T-helper 1 cell treated with Interleukin-12 subunit alpha and Interleukin-12 subunit beta and Interleukin-4 antibody, amounts not matched to agents 30 μg/mL and 1 μg/mL, for 36 hours (primary cell): ENCODE results near the gene PISD.

ENCODE experiments used
- H3K27ac Mint-ChIP-seq: one replicate; pipeline ENCODE4 v1.8.0; 2021; ENCODE audit warnings: mild to moderate bottlenecking, mixed read lengths
- H3K27me3 Mint-ChIP-seq: one replicate; pipeline ENCODE4 v1.8.0; 2021; ENCODE audit warnings: low read depth, mixed read lengths
- H3K36me3 Mint-ChIP-seq: one replicate; pipeline ENCODE4 v1.8.0; 2021; ENCODE audit warnings: low read depth, mixed read lengths
- H3K4me1 Mint-ChIP-seq: one replicate; pipeline ENCODE4 v1.8.0; 2021; ENCODE audit warnings: low read depth, mixed read lengths
- H3K4me3 Mint-ChIP-seq: one replicate; pipeline ENCODE4 v1.8.0; 2021; ENCODE audit warnings: mild to moderate bottlenecking, moderate library complexity, mixed read lengths
- H3K9me3 Mint-ChIP-seq: one replicate; pipeline ENCODE4 v1.8.0; 2021; ENCODE audit warnings: mixed read lengths

Gene PISD

DNA sequence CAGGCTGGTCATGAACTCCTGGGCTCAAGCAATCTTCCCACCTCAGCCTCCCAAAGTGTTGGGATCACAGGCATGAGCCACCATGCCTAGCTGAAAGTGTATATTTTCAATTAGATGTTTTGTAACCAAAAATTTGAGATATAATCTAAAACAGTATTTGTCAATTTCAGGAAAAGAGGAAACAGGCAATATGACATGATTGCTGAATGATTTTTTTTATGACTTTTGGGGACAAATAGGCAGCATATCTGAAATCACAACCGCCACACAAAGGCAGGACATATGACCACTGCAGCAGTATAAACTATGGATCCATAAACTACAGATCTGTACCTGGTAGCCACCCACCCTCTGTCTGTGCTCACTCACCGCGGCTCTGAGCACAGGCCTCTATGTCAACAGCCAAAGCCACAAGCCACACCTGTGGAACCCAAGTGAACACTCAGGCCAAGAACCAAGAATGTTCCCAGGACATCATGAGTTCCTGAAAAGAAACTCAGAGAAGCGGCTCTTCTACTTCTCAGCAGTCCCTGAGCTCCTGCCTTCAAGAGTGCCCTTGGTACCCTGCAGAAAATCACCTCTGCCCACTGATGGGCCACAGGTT lies 22.5 kb downstream of the PISD start:
- H3K27ac Mint-ChIP-seq, result no peak overlapping the region
- H3K36me3 Mint-ChIP-seq, result peaks cover 6% of the 10 kb centered on the region
- no peaks in the 10 kb centered on the region for H3K27me3 Mint-ChIP-seq
- peaks cover 22% of the 10 kb centered on the region for H3K4me1 Mint-ChIP-seq
- H3K9me3 Mint-ChIP-seq, result no peaks in the 10 kb centered on the region
- peak overlapping the region; percentile 10 for H3K4me3 Mint-ChIP-seq

DNA sequence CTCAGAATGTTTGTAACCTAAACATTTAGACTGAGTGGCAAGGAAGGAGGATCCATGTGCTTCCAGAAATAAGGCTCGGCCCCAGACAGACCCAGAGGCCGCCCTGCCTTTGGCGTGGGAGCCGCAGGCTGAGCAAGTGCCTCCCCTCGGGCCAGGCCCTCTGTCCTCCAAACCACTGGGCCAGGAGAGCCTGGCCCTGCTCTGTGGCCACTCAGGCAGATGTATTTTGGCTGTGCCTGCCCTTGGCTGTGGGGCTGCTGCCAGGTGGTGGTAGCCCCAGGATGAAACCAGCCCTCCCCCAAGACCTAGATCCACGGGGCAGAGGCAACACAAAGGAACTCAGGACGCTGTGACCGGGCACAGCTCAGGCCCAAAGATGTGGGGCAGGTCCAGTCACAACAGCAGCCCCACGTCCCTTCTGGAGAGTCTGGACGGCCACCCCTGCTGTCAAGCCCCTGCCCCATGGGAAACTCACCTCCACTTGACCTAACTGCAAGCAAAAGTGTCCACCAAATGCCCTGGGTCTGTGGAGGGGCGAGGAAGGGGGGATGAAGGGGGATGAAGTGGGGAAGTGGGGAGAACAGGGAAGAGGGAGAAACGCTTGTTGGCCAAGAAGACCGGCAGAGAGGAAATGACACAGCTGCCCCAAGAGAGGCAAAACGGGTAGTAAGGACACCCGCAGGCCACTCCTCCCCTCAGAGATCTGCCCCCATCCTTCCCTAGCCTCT lies 24.0 kb downstream of the PISD start:
- Mint-ChIP-seq H3K27ac (peak overlapping the region; percentile 76), H3K27me3 (no peaks in the 10 kb centered on the region), H3K4me3 (peak overlapping the region; percentile 40), H3K9me3 (no peaks in the 10 kb centered on the region), H3K4me1 (peaks cover 26% of the 10 kb centered on the region), H3K36me3 (peaks cover 4% of the 10 kb centered on the region)

DNA sequence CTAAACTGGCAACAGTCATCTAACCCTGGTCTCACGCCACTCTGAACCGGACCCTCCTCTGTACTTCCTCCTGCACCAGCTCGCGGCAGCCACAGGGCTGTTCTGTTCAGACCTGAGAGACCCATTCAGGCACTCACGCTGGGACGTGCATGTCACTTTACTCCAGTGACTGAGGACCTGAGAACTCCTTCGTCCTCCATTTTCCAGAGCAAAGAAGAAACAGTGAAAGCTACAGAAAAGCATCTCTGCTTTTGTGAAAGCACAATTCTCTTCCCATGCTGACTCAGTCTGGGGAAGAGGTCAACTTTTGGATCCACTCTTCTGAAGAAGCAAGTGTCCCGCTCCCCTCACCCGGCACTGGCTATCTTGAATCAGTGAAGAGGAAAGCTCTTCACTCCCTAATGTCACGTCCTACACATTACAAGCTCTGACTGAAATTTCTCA lies 24.5 kb downstream of the PISD start:
- H3K4me3 Mint-ChIP-seq, result no peak overlapping the region
- peaks cover 4% of the 10 kb centered on the region for H3K36me3 Mint-ChIP-seq
- no peak overlapping the region for H3K27ac Mint-ChIP-seq
- H3K9me3 Mint-ChIP-seq, result no peaks in the 10 kb centered on the region
- H3K4me1 Mint-ChIP-seq, result peaks cover 26% of the 10 kb centered on the region
- H3K27me3 Mint-ChIP-seq, result no peaks in the 10 kb centered on the region

GRCh38 chr22:31635638-31636306 lies 26.2 kb downstream of the PISD start:
- Mint-ChIP-seq H3K4me3 (no peak overlapping the region), H3K27me3 (no peaks in the 10 kb centered on the region), H3K4me1 (peaks cover 30% of the 10 kb centered on the region), H3K9me3 (no peaks in the 10 kb centered on the region), H3K36me3 (no peaks in the 10 kb centered on the region), H3K27ac (peak overlapping the region; percentile 26)

DNA sequence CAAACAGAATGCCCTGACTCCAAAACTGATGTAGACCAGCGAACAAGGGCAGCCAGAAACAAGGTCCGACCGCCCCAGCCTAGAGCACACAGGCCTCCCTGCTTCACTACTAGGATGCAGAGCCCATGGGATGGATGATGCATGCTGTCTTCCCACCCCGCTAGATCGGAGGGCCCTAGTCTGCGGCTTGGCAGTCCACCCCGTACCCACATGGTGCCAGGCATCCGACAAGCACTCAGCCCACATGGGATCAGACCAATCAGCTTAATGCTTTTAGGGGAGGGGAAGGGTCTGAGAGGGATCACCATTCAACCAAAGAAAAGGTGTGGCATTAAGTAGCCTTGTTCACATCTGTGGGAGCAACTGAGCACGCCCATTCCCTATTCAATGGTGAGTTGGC lies 30.6 kb downstream of the PISD start:
- H3K9me3 Mint-ChIP-seq, result no peaks in the 10 kb centered on the region
- peak overlapping the region; percentile 72 for H3K4me3 Mint-ChIP-seq
- H3K36me3 Mint-ChIP-seq, result no peaks in the 10 kb centered on the region
- peak overlapping the region; percentile 77 for H3K27ac Mint-ChIP-seq
- no peaks in the 10 kb centered on the region for H3K27me3 Mint-ChIP-seq
- H3K4me1 Mint-ChIP-seq, result peaks cover 25% of the 10 kb centered on the region

- peaks cover 26% of the 10 kb centered on the region for H3K4me1 Mint-ChIP-seq
- H3K27ac Mint-ChIP-seq, result peak overlapping the region; percentile 89
- no peaks in the 10 kb centered on the region for H3K9me3 Mint-ChIP-seq
- peak overlapping the region; percentile 85 for H3K4me3 Mint-ChIP-seq
- H3K27me3 Mint-ChIP-seq, result no peaks in the 10 kb centered on the region
- H3K36me3 Mint-ChIP-seq, result no peaks in the 10 kb centered on the region
Measured at GRCh38 chr22:31630331-31631329, 31.4 kb downstream of the PISD start.

- peak overlapping the region; percentile 75 for H3K4me3 Mint-ChIP-seq
- H3K4me1 Mint-ChIP-seq, result peaks cover 26% of the 10 kb centered on the region
- H3K27ac Mint-ChIP-seq, result peak overlapping the region; percentile 76
- H3K27me3 Mint-ChIP-seq, result no peaks in the 10 kb centered on the region
- peaks cover 3% of the 10 kb centered on the region for H3K36me3 Mint-ChIP-seq
- no peaks in the 10 kb centered on the region for H3K9me3 Mint-ChIP-seq
Measured at GRCh38 chr22:31629741-31630184, 32.3 kb downstream of the PISD start.

DNA sequence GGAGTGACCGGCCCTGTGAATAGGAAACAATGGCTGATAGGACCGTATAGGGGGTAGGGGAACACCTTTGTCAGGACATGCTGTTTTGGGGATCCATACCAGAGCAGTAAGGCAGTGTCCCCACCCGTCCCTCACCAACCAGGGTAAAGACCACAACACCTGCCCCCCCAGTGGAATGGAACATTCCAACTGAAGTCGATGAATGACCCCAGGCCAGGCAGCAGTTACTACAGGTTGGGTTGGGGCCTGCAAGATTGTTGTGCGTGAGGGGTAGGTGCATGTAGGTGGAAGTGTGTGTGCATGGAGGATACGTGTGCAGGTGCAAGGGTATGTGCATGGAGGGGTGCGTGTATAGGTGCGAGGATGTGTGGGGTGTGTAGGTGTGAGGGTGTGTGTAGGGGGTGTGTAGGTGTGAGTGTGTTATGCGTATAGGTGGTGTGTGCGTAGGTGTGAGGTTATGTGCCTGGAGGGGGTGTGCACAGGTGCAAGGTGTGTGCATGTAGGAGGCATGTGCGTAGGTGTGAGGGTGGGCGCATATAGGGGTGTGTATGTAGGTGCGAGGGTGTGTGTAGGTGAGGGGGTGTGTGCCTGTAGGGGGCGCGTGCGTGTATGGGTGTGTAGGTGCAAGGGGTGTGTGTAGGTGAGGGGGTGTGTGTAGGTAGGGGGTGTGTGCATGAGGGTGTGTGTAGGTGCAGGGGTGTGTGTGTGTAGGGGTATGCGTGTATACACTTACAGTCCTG lies 32.9 kb downstream of the PISD start:
- Mint-ChIP-seq H3K4me1 (peaks cover 26% of the 10 kb centered on the region), H3K27me3 (no peaks in the 10 kb centered on the region), H3K9me3 (no peaks in the 10 kb centered on the region), H3K4me3 (peak overlapping the region; percentile 75), H3K36me3 (peaks cover 3% of the 10 kb centered on the region), H3K27ac (peak overlapping the region; percentile 76)

DNA sequence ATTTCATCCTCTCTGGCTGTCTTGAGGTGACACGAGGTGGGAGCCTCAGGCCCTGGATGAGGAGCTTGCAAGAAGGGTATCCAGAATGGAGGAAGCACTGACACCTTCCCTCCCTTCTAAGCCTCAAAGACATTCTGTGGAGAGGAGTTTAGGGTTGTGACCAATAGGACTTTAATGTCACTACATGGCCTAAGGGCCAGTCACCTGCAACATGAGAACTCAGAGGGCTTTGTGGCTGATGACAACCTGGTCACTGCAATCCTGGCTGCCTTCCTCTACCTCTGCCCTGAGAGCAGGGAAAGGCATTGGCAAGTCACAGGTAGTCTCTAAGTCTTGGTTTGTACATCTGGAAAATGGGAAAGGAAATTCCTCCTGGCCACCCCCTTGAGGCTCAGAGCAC lies 33.7 kb downstream of the PISD start:
- peaks cover 22% of the 10 kb centered on the region for H3K4me1 Mint-ChIP-seq
- H3K9me3 Mint-ChIP-seq, result no peaks in the 10 kb centered on the region
- no peak overlapping the region for H3K4me3 Mint-ChIP-seq
- peak overlapping the region; percentile 76 for H3K27ac Mint-ChIP-seq
- peaks cover 3% of the 10 kb centered on the region for H3K36me3 Mint-ChIP-seq
- no peaks in the 10 kb centered on the region for H3K27me3 Mint-ChIP-seq

DNA sequence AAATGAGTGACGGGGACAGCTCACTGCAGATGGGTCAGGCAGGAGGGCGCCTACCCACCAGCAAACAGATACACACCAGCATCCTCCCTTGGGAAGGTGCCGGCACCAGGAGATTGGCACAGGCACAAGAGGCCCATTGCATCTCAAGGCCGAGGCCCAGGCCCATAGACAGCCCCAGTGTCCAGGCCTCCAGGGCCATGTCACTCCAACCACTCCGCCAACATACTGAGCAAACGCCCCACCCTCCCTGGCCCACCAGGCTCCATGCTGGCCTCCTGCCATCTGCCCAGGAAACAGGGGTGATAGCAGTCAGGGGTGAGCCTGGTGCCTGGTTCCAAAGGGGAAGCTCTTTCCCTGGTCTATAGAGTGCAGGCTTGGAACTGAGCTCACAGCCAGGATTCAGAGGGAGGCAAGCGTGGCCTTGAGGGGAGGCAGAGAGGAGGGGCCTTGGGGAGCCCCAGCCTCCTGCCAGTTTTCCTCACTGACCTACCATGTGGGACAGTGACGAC lies 34.7 kb downstream of the PISD start:
- H3K4me1 Mint-ChIP-seq, result peaks cover 22% of the 10 kb centered on the region
- H3K36me3 Mint-ChIP-seq, result peaks cover 3% of the 10 kb centered on the region
- no peaks in the 10 kb centered on the region for H3K9me3 Mint-ChIP-seq
- H3K27ac Mint-ChIP-seq, result no peak overlapping the region
- H3K27me3 Mint-ChIP-seq, result no peaks in the 10 kb centered on the region
- no peak overlapping the region for H3K4me3 Mint-ChIP-seq

GRCh38 chr22:31626427-31627150 lies 35.4 kb downstream of the PISD start:
- peaks cover 19% of the 10 kb centered on the region for H3K4me1 Mint-ChIP-seq
- H3K4me3 Mint-ChIP-seq, result no peak overlapping the region
- H3K27ac Mint-ChIP-seq, result no peak overlapping the region
- peaks cover 3% of the 10 kb centered on the region for H3K36me3 Mint-ChIP-seq
- no peaks in the 10 kb centered on the region for H3K27me3 Mint-ChIP-seq
- no peaks in the 10 kb centered on the region for H3K9me3 Mint-ChIP-seq

DNA sequence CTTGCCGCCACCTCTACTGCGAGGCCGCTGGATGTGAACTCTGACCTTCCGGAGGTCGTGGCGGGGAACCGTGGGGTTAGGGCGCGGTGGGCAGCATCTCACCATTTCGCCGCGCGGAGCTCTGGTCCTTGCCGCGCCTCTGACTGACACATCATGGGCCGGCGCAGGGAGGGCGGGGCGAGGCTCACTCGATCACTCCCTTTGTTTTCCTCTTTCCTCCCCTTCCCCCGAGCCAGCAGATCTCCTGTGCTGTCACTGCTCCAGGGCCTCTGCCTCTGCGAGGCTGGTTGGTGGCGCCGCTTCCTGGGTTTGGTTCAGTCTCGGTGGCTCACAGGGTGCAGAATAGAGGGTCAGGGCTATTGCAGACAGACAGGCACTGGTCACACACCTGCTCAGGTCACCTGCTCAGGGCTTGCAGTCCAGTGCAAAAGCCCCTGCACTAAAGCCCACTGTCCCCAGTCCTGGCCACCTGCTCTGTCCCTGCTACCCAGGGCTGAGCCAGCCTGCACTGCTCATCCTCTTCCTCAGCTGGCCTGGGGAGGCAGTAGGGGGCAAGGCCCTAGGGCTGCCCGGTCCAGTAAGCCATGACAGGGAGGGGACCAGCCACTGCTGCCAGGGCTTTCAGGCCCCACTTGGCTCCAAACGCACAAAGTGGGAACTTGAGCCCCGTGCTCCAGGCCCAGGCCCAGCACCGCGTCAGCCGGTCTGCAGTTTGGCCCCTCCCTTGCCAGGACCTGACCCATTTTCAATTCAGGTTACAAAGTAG lies 36.2 kb downstream of the PISD start:
- H3K36me3 Mint-ChIP-seq, result peaks cover 3% of the 10 kb centered on the region
- H3K4me1 Mint-ChIP-seq, result peaks cover 13% of the 10 kb centered on the region
- no peaks in the 10 kb centered on the region for H3K9me3 Mint-ChIP-seq
- no peak overlapping the region for H3K4me3 Mint-ChIP-seq
- H3K27ac Mint-ChIP-seq, result peak overlapping the region; percentile 70
- no peaks in the 10 kb centered on the region for H3K27me3 Mint-ChIP-seq
